Heart left ventricle (tissue), 16 donors: ENCODE measurements around the gene OR7D4. TPM values are rescaled to one million over a fixed set of nuclear protein-coding genes. Genes with fewer than 3 reads are reported as not detected.
A peak's percentile ranks its signal among the peaks of the same experiment; 100 is the strongest.

Experiments
- ATAC-seq, 4 donors: fragments of 200-7000 bp; cut with Tn5 transposase; one replicate each; pipeline ENCODE4 v1.9.1; 2020 to 2022; ENCODE audit warnings: moderate library complexity in 4 of 4, mild to moderate bottlenecking in 3 of 4, moderate number of reproducible peaks in 1 of 4
- DNase-seq, 5 donors: peaks; one replicate each; pipeline ENCODE4 v3.0.0-alpha.2; 2020
- H3K27ac ChIP-seq, 12 donors: fragments of 200-600 bp; sonication (generic) in 4 of 12; one replicate each; pipeline versions ENCODE4 v1.5.0 to v1.8.0; 2016 to 2022; ENCODE audit warnings: mild to moderate bottlenecking in 2 of 12
- H3K27me3 ChIP-seq, 9 donors: fragments of 200-600 bp; sonication (generic) in 2 of 9; one replicate each; pipeline versions ENCODE4 v1.5.1 to v1.8.0; 2016 to 2022; ENCODE audit warnings: mild to moderate bottlenecking in 3 of 9
- H3K36me3 ChIP-seq, 9 donors: fragments of 200-600 bp; sonication (generic) in 2 of 9; one replicate each; pipeline versions ENCODE4 v1.5.0 to v1.8.0; 2018 to 2022; ENCODE audit warnings: mild to moderate bottlenecking in 2 of 9
- H3K4me1 ChIP-seq, 12 donors: fragments of 200-600 bp; sonication (generic) in 4 of 12; one replicate each; pipeline versions ENCODE4 v1.5.0 to v1.8.0; 2016 to 2022; ENCODE audit warnings: mild to moderate bottlenecking in 3 of 12
- H3K4me3 ChIP-seq, 12 donors: fragments of 200-600 bp; sonication (generic) in 4 of 12; one replicate each; pipeline versions ENCODE4 v1.5.0 to v1.8.0; 2017 to 2022; ENCODE audit warnings: mild to moderate bottlenecking in 9 of 12, moderate library complexity in 4 of 12
- H3K9me3 ChIP-seq, 12 donors: fragments of 200-600 bp; sonication (generic) in 4 of 12; one replicate each; pipeline versions ENCODE4 v1.5.0 to v1.8.0; 2016 to 2022; ENCODE audit warnings: mild to moderate bottlenecking in 1 of 12
- CTCF ChIP-seq, 12 donors: fragments of 200-600 bp; sonication (generic) in 4 of 12; IDR thresholded peaks; one replicate each; pipeline versions ENCODE4 v1.5.0 to v1.8.0; 2018 to 2022; ENCODE audit warnings: antibody characterized with exemption in 12 of 12, mild to moderate bottlenecking in 5 of 12
- POLR2A ChIP-seq, 2 donors: fragments of 450-650 bp; IDR thresholded peaks; one replicate each; pipeline ENCODE4 v1.6.1; 2017; ENCODE audit warnings: antibody characterized with exemption in 2 of 2, mild to moderate bottlenecking in 2 of 2, moderate library complexity in 2 of 2
- WGBS, 4 donors: extraction: QIAGEN DNeasy Blood & Tissue Kit in 2 of 4; methylation state at CpG; one replicate each; pipeline versions ENCODE4 v1.1.5 to v1.1.7; 2013 to 2018; 5-methylcytosine and 5-hydroxymethylcytosine counted together
- intact Hi-C, 10 donors: fragments of 100-400 bp; cut with DNase I; formaldehyde crosslinking; loops; one replicate each; pipeline versions ENCODE4 v1.11.1 to v1.14.2; 2022
- polyA plus RNA-seq, 2 donors: library from polyadenylated mRNA; stranded (reverse); fragments of 200-250 nt; gene quantifications; one replicate each; pipeline ENCODE4 v1.2.3, GENCODE V29; 2013
- total RNA-seq, 9 donors: library from RNA; depleted of rRNA in 2 of 9; stranded (reverse); fragments of >200 nt in 2 of 9; fragmentation: NEBNext Ultra II Directional in 3 of 9; extraction: Animal tissue kit (Norgen Biotek cat#: 25700) in 3 of 9; gene quantifications; one replicate each; pipeline versions ENCODE4 v1.1.0 to v1.2.4, GENCODE V29; 2016 to 2023
- donor health status: ischemic (EF 13 %, LVEDD 7.1; RV severe dilation, severe dysfunction).
- donor health status: healthy with polysubstance abuse.
- donor health status: DM: no; HTN: yes; CAD: no.
- donor health status: DM: no; HTN: no; CAD: no.
- donor health status: ischemic (EF 25% LVEDD 6.9; RV normal size, moderate dysfunction).
- donor health status: ischemic (EF 25% LVEDD 5.7; RV mildly dilated, moderate dysfunction).
- donor health status: healthy.
- donor health status: DM: yes; HTN: yes; CAD: no.
- donor health status: ischemic (EF 35%, LVEDD 5.7; RV mildly dilated, moderate dysfunction).
- donor health status: nonischemic (EF 11% LVEDD 7.7; RV severe dilation, severe dysfunction).
- donor health status: DM: yes; HTN: yes; CAD: no.
- donor health status: PGD.
- donor health status: ischemic (EF 29% LVEDD 5.4; RV normal size, mild dysfunction).
- donor health status: nonischemic (EF 23%, LVEDD 6.1; RV moderate dilation, normal function).

The OR7D4 gene
- total and polyA plus RNA-seq, 11 donors: not detected

DNA sequence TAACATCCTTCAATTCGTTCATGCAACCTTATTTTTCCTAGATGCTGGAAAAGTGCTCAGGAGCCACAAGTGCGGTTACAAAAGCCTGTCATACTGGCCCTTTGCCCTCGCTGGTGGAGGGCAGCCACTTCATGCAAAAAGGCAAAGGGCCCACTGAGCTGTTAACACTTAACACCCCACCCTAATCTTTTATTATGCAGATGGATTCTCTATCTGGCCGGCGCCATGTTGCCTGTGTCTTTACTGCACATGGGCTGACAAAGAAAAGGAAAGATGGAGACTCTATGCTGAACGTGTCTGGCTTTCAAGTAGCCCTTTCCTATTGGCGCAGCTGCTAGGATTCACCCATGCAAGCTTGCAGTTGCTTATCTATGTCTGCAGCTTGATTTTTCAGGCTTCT is 29.9 kb downstream of the OR7D4 start:
- no peak for ATAC-seq
- intact Hi-C loops: no loop called here

GRCh38 chr19:9187191-9187590 is 32.2 kb downstream of the OR7D4 start:
- no peaks in the 10 kb centered on the region for H3K4me1 ChIP-seq
- peaks cover 0 to 3% (median 0%) of the 10 kb centered on the region in 12 donors for H3K9me3 ChIP-seq
- peaks cover 0 to 16% (median 0%) of the 10 kb centered on the region in 9 donors for H3K27me3 ChIP-seq
- 71 to 85% (median 78%) methylated on average over 6 of the region's 6 CpGs for WGBS, 4 donors
- H3K4me3 ChIP-seq: no peak overlapping the region
- H3K36me3 ChIP-seq: no peaks in the 10 kb centered on the region
- DNase-seq (no peak), ATAC-seq (no peak)
- TF ChIP-seq POLR2A (IDR thresholded peaks at IDR 0.05) (no peak), CTCF (IDR thresholded peaks at IDR 0.05) (no peak)
- no peak overlapping the region for H3K27ac ChIP-seq
- intact Hi-C loops: no loop called here

More for the DNA sequence above, 29.9 kb downstream of the OR7D4 start:
- no peaks in the 10 kb centered on the region for H3K36me3 ChIP-seq
- no peak overlapping the region for H3K4me3 ChIP-seq
- H3K4me1 ChIP-seq: no peaks in the 10 kb centered on the region
- TF ChIP-seq CTCF (IDR thresholded peaks at IDR 0.05) (no peak), POLR2A (IDR thresholded peaks at IDR 0.05) (no peak)
- DNase-seq: no peak
- peaks cover 0 to 3% (median 0%) of the 10 kb centered on the region in 12 donors for H3K9me3 ChIP-seq
- no peak overlapping the region for H3K27ac ChIP-seq
- 62 to 78% (median 75%) methylated on average over 7 of the region's 7 CpGs for WGBS, 4 donors
- H3K27me3 ChIP-seq: peaks cover 0 to 25% (median 0%) of the 10 kb centered on the region in 9 donors

GRCh38 chr19:9183000-9183399 is 36.4 kb downstream of the OR7D4 start:
- intact Hi-C loops: no loop called here
- ATAC-seq (no peak), DNase-seq (no peak)
- no peak overlapping the region for H3K4me3 ChIP-seq
- H3K27ac ChIP-seq: no peak overlapping the region
- H3K9me3 ChIP-seq: peaks cover 0 to 3% (median 0%) of the 10 kb centered on the region in 12 donors
- TF ChIP-seq POLR2A (IDR thresholded peaks at IDR 0.05) (no peak), CTCF (IDR thresholded peaks at IDR 0.05) (no peak)
- no peaks in the 10 kb centered on the region for H3K36me3 ChIP-seq
- H3K27me3 ChIP-seq: no peaks in the 10 kb centered on the region
- 91 to 95% (median 92%) methylated on average over 17 of the region's 17 CpGs for WGBS, 4 donors
- H3K4me1 ChIP-seq: no peaks in the 10 kb centered on the region

DNA sequence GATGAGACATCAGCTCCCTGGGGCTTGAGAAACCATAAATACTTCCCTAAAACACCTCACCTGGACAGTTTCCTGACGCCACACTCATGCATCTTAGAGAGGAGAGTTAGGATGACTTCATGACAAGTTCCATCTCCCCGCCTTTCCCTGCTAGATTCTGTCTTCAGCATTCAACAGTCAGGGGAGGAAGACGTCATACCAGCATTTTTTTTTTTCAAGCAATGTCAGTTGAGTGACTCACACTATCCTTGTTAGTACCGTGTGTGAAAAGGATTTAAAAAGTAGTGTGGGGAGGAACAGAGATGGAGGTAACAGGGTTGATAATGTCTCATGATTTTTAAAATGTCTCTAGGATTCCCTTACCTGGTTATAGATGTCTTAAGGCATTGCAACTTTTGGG is 40.5 kb downstream of the OR7D4 start, which contains the start of gene OR7D2:
OR7D2 (plus strand) TSS at position 79 of the 400 bp plus-strand sequence. CDS start 6,803 bp downstream, outside the sequence.
- Histone ChIP-seq H3K4me1 (no peaks in the 10 kb centered on the region), H3K4me3 (no peak within 1 kb of the TSS), H3K9me3 (no peaks in the 10 kb centered on the region), H3K36me3 (no peaks in the 10 kb centered on the region), H3K27me3 (peaks cover 0 to 3% (median 0%) of the 10 kb centered on the region in 9 donors), H3K27ac (no peak within 1 kb of the TSS)
- TF ChIP-seq CTCF (IDR thresholded peaks at IDR 0.05) (no peak), POLR2A (IDR thresholded peaks at IDR 0.05) (peak in 1 of 2 donors; percentile 2)
- DNase-seq: no peak
- ATAC-seq: no peak
- intact Hi-C loops: no loop called here
- 58 to 66% (median 61%) methylated on average over 4 of the region's 4 CpGs for WGBS, 4 donors
